ENCODE measurements around the gene MUSK.
"Not testable (repeated sequence)": the region's sequence is repeated elsewhere in the genome, so short reads cannot be mapped to it uniquely, and the experiment has no call there.

MUSK gene

DNA sequence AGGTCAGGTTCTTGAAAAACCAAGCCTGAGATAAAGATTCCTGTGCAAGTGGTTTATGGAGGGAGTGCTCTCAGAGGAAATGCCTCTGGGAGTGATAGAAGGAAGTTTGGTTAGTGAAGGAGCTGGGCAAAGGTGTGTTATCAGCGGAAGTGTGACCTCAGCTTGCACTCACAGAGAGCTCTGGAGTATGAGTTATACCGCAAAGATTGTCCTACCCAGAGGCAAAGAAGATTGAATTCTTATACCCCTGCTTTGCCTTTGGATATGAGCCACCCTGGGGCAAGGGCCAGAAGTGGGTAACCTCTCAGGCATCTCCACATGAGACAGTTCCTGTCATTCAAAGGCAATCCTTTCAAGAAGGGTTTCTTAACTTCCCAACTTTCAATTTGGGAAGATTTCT, 145.6 kb downstream of the MUSK start:
- peak; percentile 63 for DNase-seq

DNA sequence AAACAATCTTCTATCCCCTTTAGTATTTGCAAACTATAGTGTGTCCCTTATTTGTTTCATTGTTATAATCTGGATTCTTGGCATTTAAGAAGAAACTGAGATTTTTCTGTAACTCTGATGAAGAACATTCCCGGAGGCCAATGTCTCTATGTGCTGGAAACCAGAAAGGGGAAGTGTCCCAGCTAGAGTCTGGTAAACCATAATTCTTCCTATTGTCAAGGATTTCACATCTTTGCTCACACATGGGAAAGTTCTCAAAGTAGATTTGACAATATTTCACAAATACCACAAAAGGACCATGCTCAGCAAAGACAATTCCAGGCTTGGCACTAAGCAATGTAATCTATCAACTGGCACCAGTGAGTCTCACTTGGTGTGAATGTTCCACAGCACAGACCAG, 146.8 kb downstream of the MUSK start:
- DNase-seq: no peak

- DNase-seq: no peak
Observed at GRCh38 chr9:110820381-110820780, 151.8 kb downstream of the MUSK start.

DNA sequence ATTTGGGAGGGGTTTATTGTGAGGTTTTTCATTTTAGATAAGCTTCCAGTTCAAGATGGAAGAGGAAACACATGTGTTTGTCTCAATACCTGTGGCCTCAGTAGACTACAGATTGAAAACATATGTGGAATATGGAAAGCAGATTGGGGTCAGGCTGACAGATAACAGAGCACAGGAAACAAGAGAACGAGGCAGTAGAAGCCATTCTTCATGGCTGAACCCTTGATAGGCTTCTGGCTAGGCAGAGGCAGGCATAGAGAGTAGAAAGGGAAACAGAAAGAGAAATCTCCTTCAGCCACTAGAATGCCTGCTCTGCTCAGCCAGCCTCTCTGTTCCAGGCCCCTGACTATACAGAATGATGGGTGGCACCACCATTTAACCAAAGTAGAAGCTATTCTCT, 152.5 kb downstream of the MUSK start:
- no peak for DNase-seq

DNA sequence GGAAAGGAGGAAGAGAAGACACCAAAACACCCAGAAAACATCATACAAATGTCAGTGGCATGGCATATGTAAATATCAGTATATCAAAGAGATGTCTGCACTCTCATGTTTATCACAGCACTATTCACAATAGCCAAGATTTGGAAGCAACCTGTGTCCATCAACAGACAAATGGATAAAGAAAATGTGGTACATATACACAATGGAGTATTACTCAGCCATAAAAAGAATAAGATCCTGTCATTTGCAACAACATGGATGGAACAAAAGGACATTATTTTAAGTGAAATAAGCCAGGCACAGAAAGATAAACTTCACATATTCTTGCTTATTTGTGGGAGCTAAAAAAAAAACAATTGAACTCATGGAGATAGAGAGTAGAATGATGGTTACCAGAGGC, 156.5 kb downstream of the MUSK start:
- not testable (repeated sequence) for DNase-seq

DNA sequence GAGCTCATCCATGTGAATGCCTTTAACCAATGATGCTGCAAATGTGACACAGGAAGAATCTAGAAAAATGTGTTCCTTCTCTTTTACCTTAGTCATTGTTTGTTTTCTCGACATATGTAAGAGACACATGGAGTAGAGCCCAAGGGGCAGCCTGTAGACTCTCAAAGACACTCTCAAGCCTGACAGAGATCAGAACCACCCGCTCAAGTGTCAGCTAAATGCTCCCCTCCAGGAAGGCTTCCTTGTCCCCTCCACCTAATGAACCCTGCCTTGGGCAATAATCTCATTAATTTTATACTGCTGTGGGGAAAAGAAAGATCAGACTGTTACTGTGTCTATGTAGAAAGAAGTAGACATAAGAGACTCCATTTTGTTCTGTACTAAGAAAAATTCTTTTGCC, 157.4 kb downstream of the MUSK start:
- no peak for DNase-seq

GRCh38 chr9:110826400-110826799, 157.8 kb downstream of the MUSK start:
- DNase-seq: not testable (repeated sequence)

- DNase-seq: no peak
Observed at GRCh38 chr9:110828264-110828663, 159.7 kb downstream of the MUSK start.

GRCh38 chr9:110830495-110830894, 161.9 kb downstream of the MUSK start:
- no peak for DNase-seq

GRCh38 chr9:110832926-110833325, 164.3 kb downstream of the MUSK start:
- no peak for DNase-seq

DNA sequence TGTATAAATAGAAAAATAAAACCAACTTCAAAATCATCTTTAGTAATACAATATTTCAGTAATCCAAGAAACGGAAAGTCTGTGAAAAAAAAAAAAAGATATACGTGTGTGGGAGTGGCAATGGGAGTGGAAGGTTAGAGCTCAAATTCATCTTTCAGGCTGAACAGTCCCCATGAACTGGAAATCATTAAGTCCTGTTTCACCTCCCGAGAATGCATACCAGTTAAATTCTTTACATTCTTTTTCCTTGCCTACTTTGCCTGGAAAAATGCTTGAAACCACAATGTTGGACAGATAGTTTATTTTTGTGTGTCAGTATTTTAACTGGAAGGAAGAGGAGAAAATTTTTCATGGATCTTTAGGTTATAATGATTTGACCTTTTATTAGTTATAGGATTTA, 166.8 kb downstream of the MUSK start:
- DNase-seq: peak; percentile 20

DNA sequence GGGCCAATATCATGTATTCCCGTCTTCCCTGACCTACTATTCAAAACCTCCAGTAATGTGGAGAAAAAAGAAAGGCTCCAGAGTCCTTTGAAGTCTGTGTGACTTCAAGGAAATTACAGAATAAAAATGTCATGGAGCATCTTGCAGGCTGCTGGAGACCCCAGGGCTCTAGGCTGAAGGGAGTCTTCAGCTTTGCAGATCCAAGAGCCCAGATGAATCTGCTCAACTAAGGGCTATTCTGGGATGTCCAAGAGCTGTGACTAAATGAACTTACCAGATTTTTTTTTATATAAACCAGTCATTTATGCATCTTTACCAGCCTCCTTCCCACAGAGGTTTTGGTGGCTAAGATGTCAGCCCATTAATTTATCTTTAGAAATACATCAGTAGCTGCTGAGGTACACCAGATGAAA, 167.3 kb downstream of the MUSK start:
- DNase-seq: no peak

GRCh38 chr9:110837401-110838005, 168.9 kb downstream of the MUSK start:
- DNase-seq: no peak

- no peak for DNase-seq
Observed at GRCh38 chr9:110842169-110842568, 173.6 kb downstream of the MUSK start.

GRCh38 chr9:110842986-110843385, 174.4 kb downstream of the MUSK start:
- no peak for DNase-seq

GRCh38 chr9:110844121-110844520, 175.5 kb downstream of the MUSK start:
- no peak for DNase-seq

DNA sequence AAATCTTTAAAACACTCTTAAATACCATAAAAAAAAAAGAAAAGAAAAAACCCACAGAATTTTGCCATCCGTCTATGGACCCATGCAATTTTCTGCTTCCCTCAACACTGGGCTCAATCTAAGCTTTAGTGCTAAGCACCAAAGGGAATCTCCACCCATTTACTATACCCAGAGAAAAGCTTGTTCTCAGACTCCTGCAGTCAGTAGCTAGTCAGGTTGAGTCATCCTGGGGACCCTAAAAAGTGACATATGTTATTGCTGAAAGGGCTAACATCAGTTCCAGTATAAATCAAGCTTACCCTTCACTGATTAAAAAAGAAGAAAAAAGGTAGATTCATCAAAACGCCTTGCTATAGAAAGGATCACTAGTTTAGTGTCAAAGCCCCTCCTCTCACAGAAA, 177.6 kb downstream of the MUSK start:
- no peak for DNase-seq

DNA sequence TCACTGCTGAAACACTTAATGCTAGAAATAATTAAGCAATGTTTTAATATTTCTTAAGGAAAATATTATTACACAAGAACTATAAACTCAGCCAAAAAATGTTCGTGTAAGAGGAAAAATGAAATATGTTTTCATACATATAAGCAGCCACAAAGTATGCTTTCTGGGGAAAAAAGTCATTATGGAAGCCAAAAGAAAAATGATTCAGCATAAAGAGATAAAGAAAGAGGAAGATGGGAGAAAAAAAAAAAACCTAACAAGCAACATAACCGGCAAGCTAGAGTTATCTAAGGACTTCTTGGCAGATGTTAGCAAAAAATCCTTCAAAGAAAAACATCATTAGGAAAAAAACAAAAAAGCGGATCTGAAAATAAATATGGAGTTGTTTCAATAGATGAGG, 179.1 kb downstream of the MUSK start:
- no peak for DNase-seq

GRCh38 chr9:110850401-110851135, 182.0 kb downstream of the MUSK start:
- DNase-seq: no peak
